Measurements from ENCODE around the gene ANKRD2. TPM values are rescaled to one million over a fixed set of nuclear protein-coding genes. Genes with fewer than 3 reads are reported as not detected.

The ANKRD2 gene
- total RNA-seq, 6 experiments from 2014 or later = 0.28 to 0.81 (median 0.50) TPM; not detected in 2

DNA sequence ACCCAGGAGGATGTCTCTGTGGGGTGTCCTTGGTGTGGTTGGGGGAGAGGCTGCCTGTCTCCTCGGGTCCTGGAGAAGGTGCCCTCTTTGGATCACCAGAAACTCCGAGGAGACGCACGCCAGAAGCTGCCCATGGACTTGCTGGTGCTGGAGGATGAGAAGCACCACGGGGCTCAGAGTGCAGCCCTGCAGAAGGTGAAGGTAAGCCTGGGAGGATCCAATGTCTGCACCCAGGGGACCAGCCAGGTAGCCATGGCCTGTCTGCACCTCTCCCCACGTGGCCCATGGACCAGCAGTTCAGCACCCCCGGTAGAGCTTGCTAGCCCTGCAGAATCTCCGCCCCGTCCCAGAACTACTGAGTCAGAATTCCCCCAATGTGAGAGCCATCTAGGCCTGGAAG lies 5.1 kb downstream of the ANKRD2 start:
- Histone ChIP-seq H3K4me1 (peaks cover 0 to 11% (median 5%) of the 10 kb centered on the region in 4 donors), H3K9me3 (no peaks in the 10 kb centered on the region), H3K4me3 (no peak overlapping the region), H3K36me3 (no peaks in the 10 kb centered on the region), H3K27me3 (no peaks in the 10 kb centered on the region), H3K27ac (no peak overlapping the region)
- TF ChIP-seq POLR2A (IDR thresholded peaks at IDR 0.05) = no peak
- TF ChIP-seq, protein P1, sequence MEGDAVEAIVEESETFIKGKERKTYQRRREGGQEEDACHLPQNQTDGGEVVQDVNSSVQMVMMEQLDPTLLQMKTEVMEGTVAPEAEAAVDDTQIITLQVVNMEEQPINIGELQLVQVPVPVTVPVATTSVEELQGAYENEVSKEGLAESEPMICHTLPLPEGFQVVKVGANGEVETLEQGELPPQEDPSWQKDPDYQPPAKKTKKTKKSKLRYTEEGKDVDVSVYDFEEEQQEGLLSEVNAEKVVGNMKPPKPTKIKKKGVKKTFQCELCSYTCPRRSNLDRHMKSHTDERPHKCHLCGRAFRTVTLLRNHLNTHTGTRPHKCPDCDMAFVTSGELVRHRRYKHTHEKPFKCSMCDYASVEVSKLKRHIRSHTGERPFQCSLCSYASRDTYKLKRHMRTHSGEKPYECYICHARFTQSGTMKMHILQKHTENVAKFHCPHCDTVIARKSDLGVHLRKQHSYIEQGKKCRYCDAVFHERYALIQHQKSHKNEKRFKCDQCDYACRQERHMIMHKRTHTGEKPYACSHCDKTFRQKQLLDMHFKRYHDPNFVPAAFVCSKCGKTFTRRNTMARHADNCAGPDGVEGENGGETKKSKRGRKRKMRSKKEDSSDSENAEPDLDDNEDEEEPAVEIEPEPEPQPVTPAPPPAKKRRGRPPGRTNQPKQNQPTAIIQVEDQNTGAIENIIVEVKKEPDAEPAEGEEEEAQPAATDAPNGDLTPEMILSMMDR (IDR thresholded peaks at IDR 0.05) = no peak
- ATAC-seq = no peak
- intact Hi-C loops (cut with DNase I) = no loop called here
- no CpG with 5 or more reads among the region's 9 CpGs for WGBS (ENCODE audit: insufficient coverage, low coverage, low lambda C conversion rate, missing lambda C conversion rate)
- DNase-seq = no peak

DNA sequence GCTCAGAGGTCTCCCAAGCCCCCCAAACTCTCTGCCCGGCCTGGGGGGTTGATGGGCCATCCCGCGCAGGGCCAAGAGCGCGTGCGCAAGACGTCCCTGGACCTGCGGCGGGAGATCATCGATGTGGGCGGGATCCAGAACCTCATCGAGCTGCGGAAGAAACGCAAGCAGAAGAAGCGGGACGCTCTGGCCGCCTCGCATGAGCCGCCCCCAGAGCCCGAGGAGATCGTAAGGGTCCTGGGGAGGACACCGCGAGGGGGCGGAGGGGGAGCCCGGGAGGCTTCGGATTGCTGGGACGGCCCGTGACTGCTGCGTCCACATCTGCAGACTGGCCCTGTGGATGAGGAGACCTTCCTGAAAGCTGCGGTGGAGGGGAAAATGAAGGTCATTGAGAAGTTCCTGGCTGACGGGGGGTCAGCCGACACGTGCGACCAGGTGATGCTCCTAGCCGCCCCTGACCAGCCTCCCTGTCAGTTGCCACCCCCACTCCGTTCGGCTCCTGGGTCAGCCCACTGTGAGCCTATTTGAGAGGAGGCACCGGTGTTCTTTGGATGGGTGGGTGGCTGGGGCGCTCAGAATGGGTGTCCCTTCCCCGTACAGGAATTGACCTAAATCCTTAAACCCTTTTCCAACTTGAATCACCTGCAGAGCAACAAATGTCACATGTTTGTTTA lies 5.7 kb downstream of the ANKRD2 start:
- DNase-seq (no peak), ATAC-seq (no peak)
- Histone ChIP-seq H3K4me3 (no peak overlapping the region), H3K27ac (no peak overlapping the region), H3K36me3 (no peaks in the 10 kb centered on the region), H3K9me3 (no peaks in the 10 kb centered on the region), H3K4me1 (peaks cover 0 to 11% (median 5%) of the 10 kb centered on the region in 4 donors), H3K27me3 (no peaks in the 10 kb centered on the region)
- WGBS (ENCODE audit: insufficient coverage, low coverage, low lambda C conversion rate, missing lambda C conversion rate) = 66% methylated on average over 4 of the region's 40 CpGs
- intact Hi-C loops (cut with DNase I) = no loop called here
- no peak for TF ChIP-seq POLR2A (IDR thresholded peaks at IDR 0.05)
- TF ChIP-seq, protein P1 (IDR thresholded peaks at IDR 0.05) = no peak

DNA sequence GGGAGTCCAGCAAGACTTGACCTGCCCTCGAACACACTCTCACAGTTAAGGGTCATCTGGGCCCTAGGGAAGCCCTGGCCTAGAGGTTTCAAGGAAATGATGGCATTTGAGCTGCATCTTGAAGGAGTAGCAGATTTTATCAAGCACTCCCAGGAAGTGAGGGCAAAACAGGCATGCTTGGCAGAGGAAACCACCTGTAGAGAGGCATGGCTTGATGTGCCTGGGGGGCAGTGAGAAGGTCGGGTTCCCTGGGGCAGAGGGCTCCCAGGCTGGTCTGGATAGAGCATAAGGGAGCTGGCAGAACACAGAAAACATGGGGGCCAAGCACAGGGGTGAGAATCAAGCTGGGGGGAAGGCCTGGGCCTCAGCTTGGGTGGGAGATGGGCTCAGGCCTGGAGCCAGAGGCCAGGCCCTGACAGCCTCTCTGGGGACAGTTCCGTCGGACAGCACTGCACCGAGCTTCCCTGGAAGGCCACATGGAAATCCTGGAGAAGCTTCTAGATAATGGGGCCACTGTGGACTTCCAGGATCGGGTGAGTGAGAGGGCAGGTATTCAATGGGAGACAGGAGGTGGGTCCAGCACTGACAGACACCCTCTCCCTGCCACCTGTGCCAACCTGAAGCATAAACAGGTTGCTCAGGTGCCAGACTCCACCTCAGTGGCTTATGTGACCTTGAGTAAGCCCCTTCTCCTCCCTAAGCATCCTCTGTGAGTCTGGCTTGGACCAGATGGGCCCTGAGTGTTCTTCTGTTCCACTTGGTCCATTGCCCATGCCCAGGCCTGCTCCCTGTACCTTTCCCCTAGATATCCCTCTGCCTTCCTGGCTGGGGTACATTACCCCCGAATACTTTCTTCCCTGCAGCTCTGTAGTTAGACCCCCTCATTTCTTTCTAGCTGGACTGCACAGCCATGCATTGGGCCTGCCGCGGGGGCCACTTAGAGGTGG lies 8.1 kb downstream of the ANKRD2 start:
- H3K27ac ChIP-seq = no peak overlapping the region
- no peak overlapping the region for H3K4me3 ChIP-seq
- intact Hi-C loops (cut with DNase I) = no loop called here
- H3K27me3 ChIP-seq = no peaks in the 10 kb centered on the region
- TF ChIP-seq POLR2A (IDR thresholded peaks at IDR 0.05) = no peak
- TF ChIP-seq, protein P1 (IDR thresholded peaks at IDR 0.05) = no peak
- H3K36me3 ChIP-seq = no peaks in the 10 kb centered on the region
- DNase-seq (no peak), ATAC-seq (no peak)
- peaks cover 0 to 6% (median 2%) of the 10 kb centered on the region in 4 donors for H3K4me1 ChIP-seq
- 96% methylated on average over 5 of the region's 9 CpGs for WGBS (ENCODE audit: insufficient coverage, low coverage, low lambda C conversion rate, missing lambda C conversion rate)
- no peaks in the 10 kb centered on the region for H3K9me3 ChIP-seq

DNA sequence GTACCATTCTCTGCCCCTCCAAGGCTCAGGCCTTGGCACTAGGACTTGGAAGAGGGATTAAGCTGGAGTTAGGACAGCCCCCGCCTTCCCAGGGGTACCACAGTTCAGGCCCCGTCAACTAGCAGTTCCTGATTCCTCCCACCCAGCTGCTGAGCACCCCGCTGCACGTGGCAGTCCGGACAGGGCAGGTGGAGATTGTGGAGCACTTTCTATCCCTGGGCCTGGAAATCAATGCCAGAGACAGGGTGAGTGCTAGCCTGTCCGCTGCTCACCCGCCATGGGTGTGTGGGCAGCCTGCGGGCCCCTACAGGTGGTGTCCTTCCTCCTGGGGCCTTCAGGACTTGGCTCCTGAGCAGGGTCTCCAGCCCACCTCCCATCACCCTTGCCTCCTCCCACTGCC lies 9.6 kb downstream of the ANKRD2 start:
- H3K36me3 ChIP-seq = no peaks in the 10 kb centered on the region
- intact Hi-C loops (cut with DNase I) = no loop called here
- ATAC-seq = no peak
- no peaks in the 10 kb centered on the region for H3K9me3 ChIP-seq
- no peaks in the 10 kb centered on the region for H3K27me3 ChIP-seq
- no peak overlapping the region for H3K4me3 ChIP-seq
- DNase-seq = no peak
- H3K27ac ChIP-seq = no peak overlapping the region
- TF ChIP-seq POLR2A (IDR thresholded peaks at IDR 0.05) = no peak
- TF ChIP-seq, protein P1 (IDR thresholded peaks at IDR 0.05) = no peak
- peaks cover 0 to 13% (median 3%) of the 10 kb centered on the region in 4 donors for H3K4me1 ChIP-seq
- WGBS (ENCODE audit: insufficient coverage, low coverage, low lambda C conversion rate, missing lambda C conversion rate) = no CpG with 5 or more reads among the region's 8 CpGs

Data from right lobe of liver (tissue), 6 donors.